Limb (tissue), 2 donors: Measurements from ENCODE around the gene FOXK1.
"Not testable (repeated sequence)": the region's sequence is repeated elsewhere in the genome, so short reads cannot be mapped to it uniquely, and the experiment has no call there.

Experiments used
- DNase-seq, 2 donors: peaks; one replicate each; pipeline ENCODE4 v3.0.0-alpha.2; 2016; ENCODE audit errors: extremely low spot score in 2 of 2

FOXK1 gene

DNA sequence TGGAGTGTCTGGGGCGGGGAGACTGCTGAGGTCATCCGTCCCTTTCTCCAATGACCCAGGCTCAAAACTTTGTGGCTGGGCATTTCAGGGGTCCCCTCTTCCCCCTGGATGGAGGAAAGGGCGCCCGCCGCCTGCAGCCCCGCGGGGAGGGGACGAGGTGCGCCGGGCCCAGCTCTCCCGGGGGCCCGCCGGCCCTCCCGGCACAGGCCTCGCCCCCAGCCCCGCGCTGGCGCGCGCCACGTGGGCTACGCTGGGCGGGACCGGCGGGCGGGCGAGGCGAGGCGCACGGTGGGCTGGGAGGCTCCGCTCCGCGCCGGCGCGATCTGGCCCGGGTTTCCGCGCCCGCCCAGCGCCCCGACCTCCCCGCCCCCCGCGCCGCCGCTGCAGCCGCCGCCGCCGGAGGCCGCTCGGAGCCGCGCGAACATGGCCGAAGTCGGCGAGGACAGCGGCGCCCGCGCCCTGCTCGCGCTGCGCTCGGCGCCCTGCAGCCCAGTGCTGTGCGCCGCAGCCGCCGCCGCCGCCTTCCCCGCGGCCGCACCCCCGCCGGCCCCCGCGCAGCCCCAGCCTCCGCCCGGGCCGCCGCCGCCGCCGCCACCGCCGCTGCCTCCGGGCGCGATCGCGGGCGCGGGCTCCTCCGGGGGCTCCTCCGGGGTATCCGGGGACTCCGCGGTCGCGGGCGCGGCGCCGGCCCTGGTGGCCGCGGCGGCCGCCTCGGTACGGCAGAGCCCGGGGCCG is at the start of gene FOXK1:
Gene FOXK1, plus strand, starts transcription at position 410 of the 735 bp plus-strand sequence. Its CDS starts 14 bp downstream, at position 424.
- peak; percentile 71 to 88 for DNase-seq

DNA sequence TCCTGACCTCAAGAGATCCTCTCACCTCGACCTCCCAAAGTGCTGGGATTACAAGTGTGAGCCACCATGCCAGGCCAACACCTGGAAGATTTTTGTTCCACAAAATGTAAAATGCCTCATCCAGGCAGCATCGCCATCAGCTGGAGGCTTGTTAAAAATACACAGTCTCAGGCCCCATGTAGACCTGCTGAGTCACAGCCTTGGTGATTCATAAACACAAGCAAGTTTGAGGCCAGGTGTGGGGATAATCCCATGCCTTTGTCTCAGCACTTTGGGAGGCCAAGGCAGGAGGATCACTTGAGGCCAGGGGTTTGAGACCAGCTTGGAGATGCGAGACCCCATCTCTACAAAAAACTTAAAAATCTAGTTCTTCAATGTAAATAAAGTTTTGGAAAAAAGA is 49.1 kb upstream of the FOXK1 start:
- no peak for DNase-seq

DNA sequence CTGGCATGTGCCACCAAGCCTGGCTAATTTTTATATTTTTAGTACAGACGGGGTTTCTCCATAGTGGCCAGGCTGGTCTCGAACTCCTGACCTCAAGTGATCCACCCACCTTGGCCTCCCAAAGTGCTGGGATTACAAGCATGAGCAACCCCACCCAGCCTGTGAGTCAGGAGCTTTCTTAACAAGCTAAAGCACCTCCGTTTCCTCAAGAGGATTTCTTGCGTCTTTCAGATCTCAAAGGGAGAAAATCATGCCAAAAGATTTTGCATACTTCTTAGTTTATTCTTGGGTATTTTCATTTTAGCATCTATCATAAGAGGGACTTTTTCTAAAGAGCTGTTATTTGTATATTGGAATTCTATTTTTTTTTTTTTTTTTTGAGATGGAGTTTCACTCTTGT is 47.9 kb upstream of the FOXK1 start:
- no peak for DNase-seq

DNA sequence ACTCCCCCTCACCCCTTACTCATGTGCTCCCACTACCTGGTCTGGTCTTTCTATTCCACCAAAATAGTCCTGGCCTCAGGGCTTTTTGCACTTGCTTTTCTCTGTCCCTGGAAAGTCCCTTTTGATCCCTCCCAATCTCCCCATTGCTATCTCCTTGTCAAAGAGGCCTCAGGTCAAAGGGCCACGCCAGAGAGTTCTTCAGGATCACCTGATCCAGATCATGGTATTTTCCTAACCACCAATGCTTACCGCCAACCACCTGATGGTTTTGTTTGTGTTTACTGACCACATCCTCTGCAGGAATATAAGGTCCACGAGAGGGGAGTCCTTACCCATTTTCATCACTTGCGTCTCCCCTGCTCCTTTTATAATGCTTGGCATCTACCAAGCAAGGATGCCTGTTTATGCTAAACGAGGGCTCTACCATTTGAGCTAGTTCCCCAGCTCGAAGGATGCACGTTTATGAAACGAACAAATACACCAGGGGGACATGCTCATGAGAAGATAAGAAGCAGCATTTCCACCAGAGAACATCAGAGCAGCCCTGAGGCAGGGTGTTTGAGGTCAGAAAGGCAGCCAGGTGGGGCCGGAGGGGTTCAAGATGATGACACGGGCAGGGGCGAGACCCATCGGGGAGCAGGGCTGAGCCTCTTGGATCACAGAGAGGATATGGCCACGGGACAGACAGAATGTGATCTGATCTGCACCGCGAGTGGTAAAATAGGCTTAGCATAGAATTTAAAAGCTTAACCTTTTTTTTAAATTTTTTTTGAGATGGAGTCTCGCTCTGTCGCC is 43.1 kb upstream of the FOXK1 start:
- no peak for DNase-seq

DNA sequence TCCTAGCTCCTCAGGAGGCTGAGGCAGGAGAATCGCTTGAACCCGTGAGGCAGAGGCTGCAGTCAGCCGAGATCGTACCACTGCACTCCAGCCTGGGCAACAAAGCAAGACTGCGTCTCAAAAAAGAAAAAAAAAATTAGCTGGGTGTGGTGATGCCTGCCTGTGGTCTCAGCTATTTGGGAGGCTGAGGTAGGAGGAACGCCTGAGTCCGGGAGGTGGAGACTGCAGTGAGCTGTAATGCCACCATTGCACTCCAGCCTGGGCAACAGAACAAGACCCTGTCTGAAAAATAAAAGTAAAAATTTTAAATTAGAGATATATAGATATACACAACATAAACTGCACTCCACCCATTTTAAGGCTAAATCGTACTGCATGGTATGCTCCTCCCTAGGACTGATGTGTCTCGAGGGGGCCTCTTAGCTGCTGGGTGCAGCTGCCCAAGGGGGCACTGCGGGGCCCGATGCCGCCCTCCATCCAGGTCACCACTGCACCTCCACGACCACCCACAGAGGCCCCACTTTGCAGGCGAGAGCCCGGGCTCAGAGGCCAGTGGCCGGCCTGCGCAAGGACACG is 40.9 kb upstream of the FOXK1 start:
- no peak for DNase-seq

DNA sequence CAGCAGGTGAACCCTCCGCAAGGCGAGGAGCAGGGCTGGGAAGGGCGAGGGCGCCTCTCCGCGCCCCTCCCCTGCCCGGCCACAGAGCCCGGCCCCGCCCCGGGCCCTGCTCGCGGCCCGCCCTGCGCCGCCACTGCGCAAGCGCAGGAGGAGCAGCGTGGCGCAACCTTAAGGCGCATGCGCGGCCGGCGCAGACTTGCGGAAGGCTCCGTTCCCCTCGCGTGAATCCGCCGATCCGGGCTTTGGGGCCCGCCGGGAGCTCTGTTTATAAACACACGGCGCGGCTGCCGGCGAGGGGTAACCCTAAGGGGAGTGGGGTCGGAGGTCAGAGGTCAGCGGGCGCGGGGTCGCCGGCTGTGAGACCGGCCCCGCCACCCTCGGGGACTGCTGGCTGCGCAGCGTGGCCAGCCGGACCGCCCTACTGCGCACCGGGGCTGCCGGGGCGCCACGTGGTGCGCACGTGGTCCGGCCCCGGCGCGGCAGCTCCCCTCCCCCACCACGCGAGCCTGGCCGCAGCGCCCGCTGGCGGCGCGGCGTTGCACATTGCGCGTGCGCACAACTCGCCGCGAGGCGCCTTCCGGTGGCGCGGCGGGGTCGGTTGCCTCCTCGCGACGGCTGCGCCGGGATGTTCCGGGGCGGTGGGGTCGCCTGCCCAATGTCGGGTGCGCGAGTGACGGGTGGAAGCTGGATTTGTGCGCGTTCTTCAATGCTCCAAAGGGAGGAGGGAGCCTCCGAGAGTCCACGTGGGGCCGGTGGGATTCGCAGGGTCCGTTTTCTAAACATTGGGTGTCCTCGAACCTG is 40.2 kb upstream of the FOXK1 start:
- DNase-seq: peak; percentile 96 to 99

DNA sequence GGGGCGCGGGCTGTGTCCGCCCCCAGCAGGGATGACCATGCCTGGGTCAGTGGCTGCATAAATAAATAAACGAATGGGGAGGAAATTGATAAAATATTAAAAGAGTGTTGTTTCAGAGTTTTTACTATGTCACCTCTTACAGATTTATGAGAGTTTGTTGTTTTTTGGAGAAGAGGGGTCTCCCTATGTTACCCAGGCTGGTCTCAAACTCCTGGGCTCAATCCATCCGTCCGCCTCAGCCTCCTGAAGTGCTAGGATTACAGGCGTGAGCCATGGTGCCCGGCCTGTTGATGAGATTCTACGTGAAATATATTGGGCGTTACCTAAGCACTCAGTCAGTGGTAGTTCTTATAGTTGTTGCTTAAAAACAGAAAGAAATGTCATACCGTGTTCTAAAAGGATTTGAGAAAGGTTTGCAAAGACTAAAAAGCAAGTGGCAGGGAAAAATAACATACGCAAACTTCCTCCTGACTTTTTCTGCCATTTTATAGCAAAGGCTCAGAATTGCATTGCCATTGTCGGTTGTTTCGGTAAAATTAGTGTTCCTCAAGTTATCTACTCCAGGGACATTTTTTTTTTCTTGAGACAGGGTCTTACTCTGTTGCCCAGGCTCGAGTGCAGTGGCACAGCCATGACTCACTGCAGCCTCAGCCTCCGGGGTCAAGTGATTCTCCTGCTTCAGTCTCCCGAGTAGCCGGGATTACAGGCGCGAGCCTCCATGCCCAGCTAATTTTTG is 39.5 kb upstream of the FOXK1 start:
- no peak for DNase-seq

DNA sequence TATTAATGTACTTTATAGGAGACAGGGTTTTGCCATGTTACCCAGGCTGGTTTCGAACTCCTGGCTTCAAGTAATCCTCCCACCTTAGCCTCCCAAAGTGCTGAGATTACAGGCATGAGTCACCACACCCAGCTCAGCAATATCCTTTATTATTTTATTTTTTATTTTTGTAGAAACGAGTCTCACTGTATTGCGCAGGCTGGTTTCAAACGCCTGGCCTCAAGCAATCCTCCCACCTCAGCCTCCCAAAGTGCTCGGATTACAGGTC is 39.0 kb upstream of the FOXK1 start:
- DNase-seq: not testable (repeated sequence)

DNA sequence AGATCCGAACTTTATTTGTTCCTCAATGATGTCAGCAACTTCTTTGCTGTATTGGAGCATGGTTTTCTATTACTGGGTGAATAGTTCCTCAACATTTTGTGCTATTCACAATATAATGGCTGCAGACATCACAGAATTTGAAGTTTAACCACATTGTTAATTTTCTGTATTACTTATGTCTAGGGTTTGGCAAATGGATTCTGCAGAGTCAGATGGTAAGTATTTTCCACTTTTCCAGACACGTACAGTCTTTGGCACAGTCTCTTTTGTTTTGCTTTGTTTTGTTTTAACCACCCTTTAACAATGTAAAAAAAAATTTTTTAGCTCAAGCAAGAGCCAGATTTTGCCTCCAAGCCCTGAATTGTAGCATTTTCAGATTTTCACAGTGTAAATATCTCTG is 36.8 kb upstream of the FOXK1 start:
- no peak for DNase-seq

DNA sequence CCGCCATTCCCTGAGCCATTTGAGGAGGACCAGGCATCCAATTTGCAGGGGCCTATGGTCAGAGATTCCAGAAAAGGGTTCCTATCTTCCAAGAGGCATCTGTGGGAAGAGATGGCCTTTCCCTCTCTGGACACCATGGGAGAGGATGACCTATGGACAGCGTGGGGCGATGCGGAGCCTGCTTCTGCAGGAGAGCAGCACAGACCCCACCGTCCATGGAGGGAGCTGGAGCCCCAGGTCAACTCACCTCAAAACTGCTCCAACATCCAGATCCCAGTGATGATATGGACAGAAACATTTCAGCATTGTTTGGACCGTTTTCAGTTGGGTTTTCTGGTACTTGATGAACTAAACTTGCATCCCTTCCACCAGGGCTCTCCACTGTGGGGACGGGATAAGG is 34.0 kb upstream of the FOXK1 start:
- DNase-seq: no peak

DNA sequence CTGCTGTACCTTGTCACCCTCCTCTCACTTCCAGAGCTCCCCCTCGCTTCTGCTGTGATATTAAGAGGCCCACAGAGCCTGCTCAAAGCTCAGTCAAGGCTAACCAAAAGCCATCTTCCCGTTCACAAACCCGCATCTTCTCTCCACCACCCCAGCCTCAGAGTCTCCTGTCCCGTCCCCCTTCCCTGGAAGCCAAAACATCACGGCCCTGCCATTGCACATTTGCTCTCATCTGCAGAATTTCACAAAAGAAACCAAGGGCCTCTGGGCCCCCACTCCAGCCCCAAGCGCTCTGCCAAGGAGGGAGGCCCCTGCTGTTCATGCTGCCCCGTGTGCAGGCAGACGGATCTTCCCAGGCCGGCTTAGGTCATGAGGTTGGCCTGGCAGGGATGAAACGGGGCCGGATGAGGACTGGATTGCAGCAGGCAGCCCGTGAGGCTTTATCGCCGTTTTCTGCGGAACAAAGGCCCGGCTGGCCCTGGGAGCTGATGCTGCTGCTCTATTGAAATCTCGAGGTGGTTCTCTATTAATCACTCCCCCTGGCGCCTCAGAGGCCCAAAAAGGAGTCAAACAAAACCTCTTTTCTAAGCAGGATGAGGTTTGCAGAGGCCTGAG is 31.6 kb upstream of the FOXK1 start:
- peak in 1 of 2 donors; percentile 72 for DNase-seq

DNA sequence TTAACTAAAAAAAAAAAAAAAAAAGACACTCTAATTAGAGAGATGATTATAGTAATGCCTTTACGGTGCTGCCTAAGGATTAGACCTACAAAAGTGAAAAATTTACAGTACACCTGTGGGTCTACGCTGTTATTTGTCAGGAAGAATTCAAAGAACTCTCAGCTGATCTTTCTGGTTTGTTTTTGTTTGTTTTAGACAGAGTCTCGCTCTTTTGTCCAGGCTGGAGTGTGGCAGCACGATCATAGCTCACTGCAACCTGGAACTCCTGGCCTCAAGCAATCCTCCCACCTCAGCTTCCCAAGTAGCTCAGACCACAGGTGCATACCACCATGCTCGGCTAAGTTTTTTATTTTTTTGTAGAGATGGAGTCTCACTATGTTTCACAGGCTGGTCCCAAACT is 28.3 kb upstream of the FOXK1 start:
- no peak for DNase-seq

DNA sequence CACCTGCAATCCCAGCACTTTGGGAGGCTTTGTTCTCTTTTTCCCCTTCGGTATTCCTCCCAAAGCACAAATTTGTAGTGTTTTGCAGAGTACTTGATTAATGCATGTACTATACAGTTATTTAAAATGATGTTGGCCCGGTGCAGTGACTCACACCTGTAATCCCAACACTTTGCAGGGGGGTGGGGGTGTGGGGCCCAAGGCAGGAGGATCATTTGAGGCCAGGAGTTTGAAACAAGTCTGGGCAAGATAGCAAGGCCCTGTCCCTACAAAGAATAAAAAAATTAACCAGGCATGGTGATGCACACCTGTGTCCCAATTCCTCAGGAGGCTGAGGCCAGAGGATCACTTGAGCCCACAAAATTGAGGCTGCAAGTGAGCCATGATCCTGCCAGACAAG is 26.8 kb upstream of the FOXK1 start:
- DNase-seq: no peak

DNA sequence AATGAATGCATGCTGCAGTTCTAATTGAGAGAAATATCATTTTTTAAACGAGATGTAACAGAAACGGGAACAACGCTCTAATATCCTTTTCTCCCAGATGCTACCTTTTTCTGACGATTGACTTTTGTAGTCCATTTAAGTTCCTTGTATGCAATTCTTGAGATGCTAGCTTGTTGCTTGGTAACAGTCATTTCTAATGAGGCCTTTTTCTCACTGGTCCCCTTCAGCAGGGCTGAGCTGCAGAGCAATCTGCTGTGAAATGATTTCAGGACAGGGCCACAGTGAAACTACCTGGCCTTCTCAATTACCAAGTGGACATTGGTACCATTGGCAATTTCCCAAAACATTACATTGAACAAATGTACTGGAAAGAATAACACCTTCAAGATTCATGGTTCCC is 26.2 kb upstream of the FOXK1 start:
- DNase-seq: no peak

DNA sequence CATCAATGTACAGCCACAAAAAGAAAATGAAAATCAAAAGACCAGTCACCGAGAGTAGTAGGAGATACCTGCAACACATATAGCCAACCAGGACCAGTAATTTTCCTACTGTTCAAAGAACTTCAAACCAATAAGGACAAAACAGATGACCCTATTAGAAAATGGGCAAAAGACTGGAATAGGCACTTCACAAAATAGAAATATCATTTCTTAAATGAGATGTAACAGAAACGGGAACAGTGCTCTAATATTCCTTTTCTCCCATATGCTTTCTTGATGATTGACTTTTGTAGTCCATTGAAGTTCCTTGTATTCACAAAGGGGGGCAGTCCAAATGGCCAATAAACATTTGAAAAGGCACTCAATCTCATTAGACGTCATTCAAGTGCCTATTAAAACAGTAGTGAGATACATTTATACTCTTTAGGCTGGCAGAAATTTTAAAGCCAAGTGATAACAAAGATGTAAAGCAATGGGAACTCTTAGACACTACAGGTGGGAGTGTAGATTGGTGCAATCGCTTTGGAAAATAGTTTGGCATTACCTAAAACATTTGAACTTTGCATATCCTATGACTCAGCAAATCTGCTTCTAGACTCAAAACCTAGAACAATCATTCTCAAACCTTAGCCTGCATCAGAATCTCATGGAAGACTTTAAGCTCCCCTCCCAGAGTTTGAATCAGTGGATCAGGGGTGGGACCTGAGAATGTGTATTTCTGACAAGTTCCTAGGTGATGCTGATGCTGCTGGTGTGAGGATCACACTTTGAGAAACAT is 24.3 kb upstream of the FOXK1 start:
- DNase-seq: no peak

DNA sequence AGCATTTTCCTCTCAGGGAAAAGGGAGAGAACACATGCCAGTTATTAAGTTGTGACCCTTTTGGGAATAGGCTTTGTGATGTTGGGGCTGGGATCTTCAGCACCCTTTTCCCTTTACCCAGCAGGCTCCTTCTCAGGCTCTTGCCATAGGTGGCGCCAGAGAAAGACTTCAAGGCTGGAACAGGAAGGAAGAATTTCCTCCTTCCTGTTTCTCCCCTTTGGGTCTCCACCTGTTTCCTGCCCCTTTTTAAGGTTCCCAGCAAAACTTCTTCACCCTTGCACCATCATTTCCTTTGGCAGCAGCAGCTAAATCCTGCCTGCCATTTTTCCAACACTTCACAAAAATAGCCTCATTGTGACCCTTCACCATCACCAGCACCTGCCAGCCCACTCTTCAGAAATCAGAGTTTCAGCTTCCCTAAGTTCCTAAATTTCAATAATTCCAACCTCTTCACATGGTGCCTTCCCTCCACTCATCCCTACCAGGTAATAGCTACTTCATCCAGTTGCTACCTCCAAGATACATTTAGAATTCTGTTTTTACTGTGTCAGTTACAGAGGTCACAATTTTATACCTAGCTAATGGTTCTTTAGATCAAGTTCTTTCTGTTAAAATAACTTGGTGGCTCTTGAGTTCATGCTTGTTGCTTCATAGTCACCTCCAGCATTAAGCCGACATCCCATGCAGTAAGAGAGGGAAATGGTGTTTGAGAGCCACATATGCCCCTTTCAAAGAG is 22.4 kb upstream of the FOXK1 start:
- DNase-seq: no peak

DNA sequence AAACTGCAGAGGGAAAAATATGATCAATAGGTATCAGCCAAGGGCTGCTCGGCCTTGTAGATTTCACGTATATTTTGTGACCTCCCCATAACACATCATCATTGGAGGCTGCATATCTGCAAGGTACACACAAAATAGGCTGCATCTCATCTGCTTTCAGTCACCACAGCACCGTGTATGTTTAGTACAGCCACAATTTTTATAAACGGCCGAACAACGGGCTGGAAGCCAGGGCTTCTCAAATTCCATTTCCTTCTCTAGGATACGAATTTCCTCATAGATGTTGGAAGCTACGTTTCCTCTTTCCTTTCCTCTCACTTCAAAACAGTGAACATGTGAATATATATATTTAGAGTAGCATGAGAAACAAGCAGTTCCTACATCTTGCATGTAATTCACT is 20.2 kb upstream of the FOXK1 start:
- DNase-seq: peak in 1 of 2 donors; percentile 41

DNA sequence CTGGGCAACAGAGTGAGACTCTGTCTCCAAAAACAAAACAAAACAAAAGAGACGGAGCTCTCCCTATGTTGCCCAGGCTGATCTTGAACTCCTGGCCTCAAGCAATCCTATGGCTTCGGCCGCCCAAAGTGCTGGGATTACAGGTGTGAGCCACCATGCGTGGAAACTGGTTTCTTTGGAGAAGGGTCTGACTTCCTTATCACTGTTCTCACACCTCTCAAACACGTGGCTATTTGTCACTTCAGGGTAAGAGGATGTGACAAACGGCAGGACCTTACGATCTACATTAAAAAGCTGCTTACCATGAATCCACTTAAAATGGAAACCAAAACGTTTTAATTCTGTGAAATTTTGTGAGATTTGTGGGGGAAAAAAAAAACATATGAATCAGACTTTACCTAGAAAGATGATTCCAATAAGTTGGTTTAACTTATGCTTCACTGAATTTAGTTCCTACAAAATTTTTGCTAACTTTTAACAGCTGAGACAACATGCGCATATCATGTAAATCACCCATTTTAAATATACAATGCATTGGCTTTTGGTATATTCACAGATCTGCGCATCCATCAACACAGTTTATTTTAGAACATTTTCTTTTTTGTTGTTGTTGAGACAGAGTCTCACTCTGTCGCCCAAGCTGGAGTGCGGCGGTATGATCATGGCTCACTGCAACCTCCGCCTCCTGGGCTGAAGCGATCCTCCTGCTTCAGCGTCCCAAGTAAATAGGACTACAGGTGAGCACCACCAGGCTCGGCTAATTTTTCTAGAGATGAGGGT is 18.7 kb upstream of the FOXK1 start:
- no peak for DNase-seq

DNA sequence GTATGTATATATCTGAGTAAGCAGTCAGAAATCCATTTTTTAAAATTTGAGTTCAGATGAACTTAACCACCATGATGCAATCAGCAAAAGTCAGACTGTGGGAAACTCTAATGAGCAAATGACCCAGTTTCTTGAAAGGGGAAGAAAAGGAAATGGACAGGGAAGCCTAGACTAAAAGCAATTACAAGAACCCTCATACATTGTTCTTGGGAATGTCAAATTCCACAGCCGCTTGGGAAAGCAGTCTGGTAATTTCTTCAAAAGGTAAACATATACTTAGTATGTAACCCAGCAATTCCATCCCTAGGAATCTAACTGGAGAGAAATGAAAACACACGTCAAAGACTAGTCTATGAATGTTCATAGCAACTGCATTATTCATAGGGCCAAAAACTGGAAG is 16.4 kb upstream of the FOXK1 start:
- DNase-seq: no peak
